Neural progenitor cell (in vitro differentiated cells): ENCODE measurements around the gene PHF13. TPM values are rescaled to one million over a fixed set of nuclear protein-coding genes. Genes with fewer than 3 reads are reported as not detected.

Experiments
- DNase-seq: peaks from one replicate; pipeline ENCODE4 v3.0.0-alpha.2; 2016; ENCODE audit warnings: low spot score
- H2AFZ ChIP-seq: fragments of 200-600 bp; sonication (generic); replicated peaks from 2 replicates; pipeline ENCODE4 v1.6.1; 2016; ENCODE audit warnings: antibody characterized with exemption
- H3F3A ChIP-seq: fragments of 200-600 bp; sonication (generic); 2 replicates; pipeline ENCODE4 v1.6.1; 2016; ENCODE audit warnings: antibody characterized with exemption, low read depth
- H3K27ac ChIP-seq: fragments of 200-600 bp; sonication (generic); 2 replicates; pipeline ENCODE4 v1.5.1; 2016; ENCODE audit warnings: mild to moderate bottlenecking
- H3K27me3 ChIP-seq: fragments of 200-600 bp; sonication (generic); 2 replicates; pipeline ENCODE4 v1.6.1; 2016; ENCODE audit warnings: mild to moderate bottlenecking, moderate library complexity
- H3K36me3 ChIP-seq: fragments of 200-600 bp; sonication (generic); 2 replicates; pipeline ENCODE4 v1.5.1; 2016
- H3K4me1 ChIP-seq: fragments of 200-600 bp; sonication (generic); 2 replicates; pipeline ENCODE4 v1.6.1; 2016; ENCODE audit warnings: mixed run types
- H3K4me2 ChIP-seq: fragments of 200-600 bp; sonication (generic); 2 replicates; pipeline ENCODE4 v1.6.1; 2016
- H3K4me3 ChIP-seq: fragments of 200-600 bp; sonication (generic); 2 replicates; pipeline ENCODE4 v1.5.1; 2016
- H3K79me2 ChIP-seq: fragments of 200-600 bp; sonication (generic); 2 replicates; pipeline ENCODE4 v1.6.1; 2016; ENCODE audit warnings: low read depth
- H3K9ac ChIP-seq: fragments of 200-600 bp; sonication (generic); 2 replicates; pipeline ENCODE4 v1.6.1; 2016
- H3K9me3 ChIP-seq: fragments of 200-600 bp; sonication (generic); 2 replicates; pipeline ENCODE4 v1.5.1; 2016; ENCODE audit warnings: low read depth
- H4K20me1 ChIP-seq: fragments of 200-600 bp; sonication (generic); 2 replicates; pipeline ENCODE4 v1.6.1; 2016; ENCODE audit warnings: low read depth
- H3K27ac Mint-ChIP-seq: 3 replicates; pipeline ENCODE4 v1.8.0; 2021; ENCODE audit warnings: mixed read lengths
- H3K27me3 Mint-ChIP-seq: 2 replicates; pipeline ENCODE4 v1.8.0; 2022; ENCODE audit warnings: low read depth, mild to moderate bottlenecking, inconsistent platforms, moderate library complexity, mixed read lengths; ENCODE audit not compliant: insufficient read depth
- H3K36me3 Mint-ChIP-seq: 3 replicates; pipeline ENCODE4 v1.8.0; 2021; ENCODE audit warnings: mixed read lengths
- H3K4me1 Mint-ChIP-seq: 3 replicates; pipeline ENCODE4 v1.8.0; 2021; ENCODE audit warnings: mixed read lengths
- H3K4me3 Mint-ChIP-seq: 3 replicates; pipeline ENCODE4 v1.8.0; 2021; ENCODE audit warnings: mild to moderate bottlenecking, moderate library complexity, mixed read lengths
- H3K9me3 Mint-ChIP-seq: 3 replicates; pipeline ENCODE4 v1.8.0; 2020; ENCODE audit warnings: mixed read lengths
- CTCF ChIP-seq: fragments of 200-600 bp; sonication (generic); IDR thresholded peaks from 2 replicates; pipeline ENCODE4 v1.5.1; 2017; ENCODE audit warnings: antibody characterized with exemption, mild to moderate bottlenecking
- EZH2 ChIP-seq: fragments of 200-600 bp; sonication (generic); IDR thresholded peaks from 2 replicates; pipeline ENCODE4 v1.6.1; 2017; ENCODE audit warnings: antibody characterized with exemption, mild to moderate bottlenecking, moderate library complexity
- EZH2phosphoT487 ChIP-seq: fragments of 200-600 bp; sonication (generic); IDR thresholded peaks from 2 replicates; pipeline ENCODE4 v1.6.1; 2017; ENCODE audit warnings: antibody characterized with exemption
- total RNA-seq: library from RNA; depleted of rRNA; stranded (reverse); fragments of >200 nt; gene quantifications from 2 replicates; pipeline ENCODE4 v1.2.3, GENCODE V29; 2015; ENCODE audit warnings: low replicate concordance

The PHF13 gene
- total RNA-seq, 1 donor from 2014 or later, result 32.0 TPM

DNA sequence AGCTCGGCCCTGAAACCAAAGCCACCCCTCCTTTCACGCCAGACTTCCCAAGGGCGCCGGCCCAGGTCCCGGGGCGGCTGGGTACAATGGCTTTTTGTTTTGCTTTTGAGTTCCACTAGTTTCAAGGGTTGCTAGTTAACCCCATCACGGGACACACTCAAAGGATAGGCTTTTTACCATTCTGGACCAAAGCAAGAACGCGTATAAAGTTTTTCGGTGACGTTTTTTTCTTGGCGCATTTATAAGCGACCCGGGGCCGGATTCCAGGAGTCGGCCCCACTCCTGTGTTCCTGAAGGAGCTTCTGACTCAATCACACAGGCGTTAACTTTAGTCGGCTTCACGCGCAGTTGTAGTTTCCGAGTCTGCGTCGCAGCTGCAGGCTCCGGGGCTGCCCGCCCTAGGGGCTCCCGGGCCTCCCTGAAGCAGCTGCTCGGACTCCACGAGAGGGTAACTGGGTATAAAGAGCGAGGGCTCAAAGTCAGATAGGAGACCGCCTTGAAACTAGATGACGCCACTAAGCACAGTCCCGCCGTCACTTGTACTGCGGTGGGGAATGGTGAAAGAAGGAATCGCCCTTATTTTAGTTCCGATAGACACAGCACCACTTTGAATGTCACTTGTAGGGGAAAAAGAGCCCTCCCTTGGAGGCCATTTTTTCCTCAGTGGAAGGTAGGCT is 10.2 kb upstream of the PHF13 start:
- H3K4me1 ChIP-seq, result peaks cover 33% of the 10 kb centered on the region
- peak overlapping the region; percentile 99 for H3K27ac Mint-ChIP-seq
- no peak for TF ChIP-seq CTCF
- no peak for TF ChIP-seq EZH2
- TF ChIP-seq EZH2phosphoT487, result peak; percentile 24
- H3K27ac ChIP-seq, result peak overlapping the region; percentile 31
- peaks cover 45% of the 10 kb centered on the region for H3F3A ChIP-seq
- peak overlapping the region; percentile 99 for H3K4me2 ChIP-seq
- H3K4me1 Mint-ChIP-seq, result peaks cover 36% of the 10 kb centered on the region
- H4K20me1 ChIP-seq, result peaks cover 30% of the 10 kb centered on the region
- H3K9ac ChIP-seq, result no peak overlapping the region
- H3K79me2 ChIP-seq, result peaks cover 34% of the 10 kb centered on the region
- peak overlapping the region; percentile 84 for H3K4me3 Mint-ChIP-seq
- peak overlapping the region; percentile 78 for H2AFZ ChIP-seq
- H3K9me3 ChIP-seq, result no peaks in the 10 kb centered on the region
- H3K27me3 ChIP-seq, result peaks cover 23% of the 10 kb centered on the region
- DNase-seq, result peak; percentile 69
- H3K36me3 ChIP-seq, result no peaks in the 10 kb centered on the region
- no peaks in the 10 kb centered on the region for H3K36me3 Mint-ChIP-seq
- no peaks in the 10 kb centered on the region for H3K9me3 Mint-ChIP-seq
- H3K4me3 ChIP-seq, result peak overlapping the region; percentile 65
- peaks cover 8% of the 10 kb centered on the region for H3K27me3 Mint-ChIP-seq

DNA sequence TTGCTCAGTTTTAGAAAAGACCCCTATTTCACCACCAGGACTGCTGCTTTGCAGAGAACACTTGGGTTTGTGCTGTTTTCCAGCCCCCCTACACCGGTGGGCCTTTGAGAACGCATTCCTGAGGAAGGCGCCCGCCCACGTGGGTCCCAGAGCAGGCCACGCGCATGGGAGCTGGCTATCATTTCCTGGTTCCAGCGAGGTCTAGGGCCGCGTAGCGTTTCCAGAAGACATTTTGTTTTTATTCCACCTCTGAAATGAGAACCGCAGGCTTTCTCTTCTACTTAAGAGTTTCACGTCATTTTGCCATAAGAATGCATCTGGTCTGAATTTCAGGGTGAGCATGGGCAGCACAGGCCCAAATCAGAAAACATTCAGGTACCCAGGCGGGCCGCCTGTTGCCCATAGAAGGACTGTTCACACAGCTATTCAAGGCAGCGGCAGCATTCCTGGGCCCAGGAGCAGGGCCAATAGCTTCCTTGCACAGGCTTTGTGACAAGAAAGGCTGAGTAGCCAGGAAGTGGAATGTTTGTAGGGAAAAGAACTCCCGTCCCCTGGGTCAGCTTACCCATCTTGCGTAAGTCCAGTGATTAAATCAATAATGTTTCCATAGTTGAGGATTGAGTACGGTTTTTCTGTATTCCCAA is 9.5 kb upstream of the PHF13 start:
- no peaks in the 10 kb centered on the region for H3K36me3 Mint-ChIP-seq
- Histone ChIP-seq H3K79me2 (peaks cover 29% of the 10 kb centered on the region), H2AFZ (peak overlapping the region; percentile 78)

GRCh38 chr1:6612641-6613360 is 730 bp upstream of the PHF13 start:
- H3K4me3 Mint-ChIP-seq, result peak overlapping the region; percentile 96
- peak overlapping the region; percentile 22 for H3K9ac ChIP-seq
- peak overlapping the region; percentile 81 for H3K4me2 ChIP-seq
- H3K27ac ChIP-seq, result no peak overlapping the region
- H3F3A ChIP-seq, result peaks cover 26% of the 10 kb centered on the region
- H3K27me3 ChIP-seq, result peaks cover 11% of the 10 kb centered on the region
- peaks cover 27% of the 10 kb centered on the region for H3K4me1 Mint-ChIP-seq
- H3K4me1 ChIP-seq, result peaks cover 8% of the 10 kb centered on the region
- DNase-seq, result peak; percentile 65
- H2AFZ ChIP-seq, result peak overlapping the region; percentile 11
- peaks cover 8% of the 10 kb centered on the region for H3K27me3 Mint-ChIP-seq
- H3K36me3 Mint-ChIP-seq, result peaks cover 11% of the 10 kb centered on the region
- peaks cover 37% of the 10 kb centered on the region for H4K20me1 ChIP-seq
- H3K79me2 ChIP-seq, result peaks cover 42% of the 10 kb centered on the region
- peak overlapping the region; percentile 99 for H3K4me3 ChIP-seq
- no peaks in the 10 kb centered on the region for H3K9me3 Mint-ChIP-seq
- no peak for TF ChIP-seq EZH2phosphoT487
- TF ChIP-seq CTCF, result no peak
- no peak for TF ChIP-seq EZH2
- H3K9me3 ChIP-seq, result no peaks in the 10 kb centered on the region
- H3K36me3 ChIP-seq, result no peaks in the 10 kb centered on the region
- peak overlapping the region; percentile 94 for H3K27ac Mint-ChIP-seq

More for the DNA sequence above, 9.5 kb upstream of the PHF13 start:
- H3K27me3 ChIP-seq, result peaks cover 23% of the 10 kb centered on the region
- H3K9ac ChIP-seq, result no peak overlapping the region
- peak; percentile 89 for DNase-seq
- peak overlapping the region; percentile 99 for H3K4me2 ChIP-seq
- peaks cover 45% of the 10 kb centered on the region for H3F3A ChIP-seq
- H3K27ac ChIP-seq, result peak overlapping the region; percentile 31
- peaks cover 28% of the 10 kb centered on the region for H4K20me1 ChIP-seq
- H3K36me3 ChIP-seq, result no peaks in the 10 kb centered on the region
- peak overlapping the region; percentile 65 for H3K4me3 ChIP-seq
- TF ChIP-seq EZH2 (no peak), EZH2phosphoT487 (peak; percentile 9), CTCF (peak; percentile 26)
- H3K4me1 ChIP-seq, result peaks cover 33% of the 10 kb centered on the region
- no peaks in the 10 kb centered on the region for H3K9me3 Mint-ChIP-seq
- H3K27ac Mint-ChIP-seq, result peak overlapping the region; percentile 99
- peaks cover 36% of the 10 kb centered on the region for H3K4me1 Mint-ChIP-seq
- H3K9me3 ChIP-seq, result no peaks in the 10 kb centered on the region
- H3K27me3 Mint-ChIP-seq, result peaks cover 8% of the 10 kb centered on the region
- H3K4me3 Mint-ChIP-seq, result peak overlapping the region; percentile 84
